ENCODE results near the gene GNAT3.

GNAT3 gene

DNA sequence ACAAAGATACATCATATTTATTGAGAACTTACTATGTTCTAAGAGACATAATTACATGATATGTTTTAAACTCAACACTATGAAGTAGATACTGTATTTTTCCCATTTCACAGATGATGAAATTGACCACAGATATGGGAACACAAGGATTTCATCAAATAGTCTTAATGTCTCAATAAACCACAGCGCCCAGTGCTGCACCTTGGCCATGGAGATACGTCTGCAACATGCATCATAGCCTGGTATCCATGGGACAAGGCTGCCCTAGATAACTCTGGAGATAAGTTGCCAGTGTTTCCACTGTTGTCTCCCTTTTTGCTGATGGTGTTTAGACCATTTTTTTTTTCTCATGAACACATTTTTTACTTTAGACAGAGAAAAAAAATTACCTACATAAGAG is 97.5 kb downstream of the GNAT3 start:
- DNase-seq = no peak

DNA sequence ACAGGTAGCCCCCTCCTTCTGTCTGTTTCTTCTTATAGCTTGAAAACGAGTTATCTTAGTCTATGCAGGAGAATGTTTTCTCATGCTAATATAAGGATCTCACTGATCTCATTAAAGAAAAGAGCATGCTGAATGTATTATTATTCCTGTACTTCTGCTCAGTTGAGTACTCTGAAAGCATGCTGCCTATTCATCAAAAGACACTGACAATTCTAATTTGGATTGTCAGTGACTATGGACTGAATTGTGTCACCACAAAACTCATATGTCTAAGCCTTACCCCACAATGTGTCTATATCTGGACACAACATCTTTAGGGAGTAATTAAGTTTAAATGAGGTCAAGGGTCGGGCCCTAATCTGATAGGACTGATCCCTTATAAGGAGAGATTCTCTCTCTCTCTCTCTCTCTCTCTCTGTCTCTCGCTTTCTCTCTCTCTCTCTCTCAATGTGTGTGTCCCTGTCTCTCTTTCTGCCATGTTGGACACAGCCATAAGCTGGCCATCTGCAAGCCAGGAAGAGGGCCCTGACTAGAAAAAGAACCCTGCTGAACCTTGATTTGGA is 98.4 kb downstream of the GNAT3 start:
- DNase-seq = no peak

DNA sequence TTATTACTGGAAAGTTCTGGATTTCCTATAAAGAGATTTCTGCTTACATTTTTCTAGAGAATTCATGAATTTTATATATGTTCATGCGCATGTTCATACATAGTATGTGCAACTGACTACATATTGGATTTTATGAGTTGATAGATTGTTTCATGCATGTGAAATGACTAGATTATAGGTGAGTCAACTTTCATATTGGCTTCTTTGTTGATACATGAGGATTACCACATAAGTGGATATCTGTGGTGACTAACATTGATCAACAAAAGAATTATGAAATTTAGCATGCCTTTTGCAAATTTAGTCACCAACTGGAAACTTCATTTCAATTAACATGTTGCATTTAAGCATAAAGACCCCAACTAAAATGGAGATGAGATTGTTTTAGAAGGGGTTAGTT is 99.0 kb downstream of the GNAT3 start:
- peak; percentile 85 for DNase-seq

DNA sequence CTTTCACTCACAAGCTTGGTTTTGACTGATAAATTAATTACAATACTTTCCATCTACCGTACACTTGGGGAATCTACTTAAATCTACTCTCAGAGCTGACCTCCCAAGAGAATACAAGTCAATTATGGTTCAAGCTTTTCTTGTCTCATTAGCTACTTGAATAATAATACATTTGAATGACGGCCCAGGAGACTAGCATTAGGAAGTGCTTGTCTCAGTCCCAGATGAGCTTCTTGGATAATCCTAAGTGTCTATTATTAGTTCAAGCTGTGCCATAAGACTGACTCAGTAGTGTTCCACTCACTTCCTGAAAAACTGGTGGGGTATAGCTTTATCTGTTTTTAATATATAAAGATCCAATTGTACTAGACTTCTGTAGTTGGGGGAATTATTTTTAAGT is 100.2 kb downstream of the GNAT3 start:
- peak; percentile 59 for DNase-seq

DNA sequence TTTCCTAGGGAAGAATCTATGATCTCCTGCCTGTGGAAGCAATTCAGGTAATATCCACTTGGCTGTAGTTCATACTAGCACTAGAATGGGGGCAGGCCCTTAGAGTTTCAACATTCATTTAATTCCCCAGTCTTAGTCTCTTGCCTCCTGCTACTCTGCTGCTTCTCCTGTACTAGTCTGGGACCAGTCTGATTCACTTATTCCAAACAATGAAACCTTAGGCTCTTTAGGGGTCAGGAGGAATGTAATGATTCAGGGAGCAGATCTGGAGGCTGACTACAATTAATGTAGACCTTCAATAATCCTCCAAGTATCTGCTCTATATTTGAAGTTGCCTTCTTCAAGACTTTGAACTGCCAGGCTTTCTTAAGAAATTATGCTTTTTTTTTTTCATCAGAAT is 101.8 kb downstream of the GNAT3 start:
- DNase-seq = peak; percentile 67
